ENCODE data around the gene SPRR5.

- TF ChIP-seq GTF2F1 (IDR thresholded peaks at IDR 0.05; ENCODE audit: borderline replicate concordance, low read depth, low read length) (no peak), POLR2A (IDR thresholded peaks at IDR 0.05; ENCODE audit: control extremely low read depth in 1 of 2, low read depth in 2 of 2, low read length in 2 of 2) (no peak), SP1 (IDR thresholded peaks at IDR 0.05; ENCODE audit: low read depth, low read length) (no peak), EP300 (IDR thresholded peaks at IDR 0.05; ENCODE audit: borderline replicate concordance in 1 of 2, low read depth in 2 of 2, low read length in 2 of 2) (no peak), CTCF (IDR thresholded peaks at IDR 0.05; ENCODE audit: control extremely low read depth in 1 of 3, insufficient read depth in 1 of 3, low read depth in 1 of 3, low read length in 3 of 3) (no peak), RNF2 (IDR thresholded peaks at IDR 0.05; ENCODE audit: borderline replicate concordance, low read depth, low read length, missing control alignments, poor library complexity, severe bottlenecking) (no peak), JUN (IDR thresholded peaks at IDR 0.05; ENCODE audit: low read depth, low read length) (no peak), ATF3 (IDR thresholded peaks at IDR 0.05; ENCODE audit: insufficient read depth, low read depth, low read length) (no peak), SIX5 (IDR thresholded peaks at IDR 0.05; ENCODE audit: low read depth, low read length) (no peak), BCL11A (IDR thresholded peaks at IDR 0.05; ENCODE audit: low read depth in 2 of 2, low read length in 2 of 2) (no peak), SUZ12 (IDR thresholded peaks at IDR 0.05; ENCODE audit: low read length) (no peak), RFX5 (IDR thresholded peaks at IDR 0.05; ENCODE audit: borderline replicate concordance, low read depth, low read length) (no peak), CEBPB (IDR thresholded peaks at IDR 0.05; ENCODE audit: low read depth, low read length) (no peak)
Observed at GRCh38 chr1:152961226-152961891, 14.4 kb downstream of the SPRR5 start.

Data from H1 (cell line).